Activated T-helper 17 cell treated with anti-CD3 and anti-CD28 coated beads, Interleukin-2, amount 50 U/mL, for 72 hours (primary cell): ENCODE results near the gene F8A3. TPM values are rescaled to one million over a fixed set of nuclear protein-coding genes. Genes with fewer than 3 reads are reported as not detected.
A peak's percentile ranks its signal among the peaks of the same experiment; 100 is the strongest.
"Not testable (repeated sequence)": the region's sequence is repeated elsewhere in the genome, so short reads cannot be mapped to it uniquely, and the experiment has no call there.

Source experiments
- ATAC-seq: fragments of 150-1000 bp; cut with Tn5 transposase; replicated peaks from 2 replicates; pipeline ENCODE4 v1.10.0; 2021; ENCODE audit warnings: mild to moderate bottlenecking, moderate library complexity
- H3K27ac Mint-ChIP-seq: one replicate; pipeline ENCODE4 v1.8.0; 2022; ENCODE audit warnings: mixed read lengths
- H3K27me3 Mint-ChIP-seq: one replicate; pipeline ENCODE4 v1.8.0; 2022; ENCODE audit warnings: mixed read lengths
- H3K36me3 Mint-ChIP-seq: one replicate; pipeline ENCODE4 v1.8.0; 2022; ENCODE audit warnings: low read depth, mild to moderate bottlenecking, mixed read lengths
- H3K4me1 Mint-ChIP-seq: one replicate; pipeline ENCODE4 v1.8.0; 2022; ENCODE audit warnings: mixed read lengths
- H3K4me3 Mint-ChIP-seq: one replicate; pipeline ENCODE4 v1.8.0; 2022; ENCODE audit warnings: mild to moderate bottlenecking, mixed read lengths
- H3K9me3 Mint-ChIP-seq: one replicate; pipeline ENCODE4 v1.8.0; 2022; ENCODE audit warnings: mixed read lengths
- total RNA-seq, 2 donors: library from RNA; stranded (reverse); gene quantifications; one replicate each; pipeline ENCODE4 v1.2.3, GENCODE V29; 2022

Gene F8A3
- total RNA-seq, result 10 to 100 TPM; 13.6 to 25.8 TPM

- ATAC-seq, result peak; percentile 70
- not testable (repeated sequence) for H3K36me3 Mint-ChIP-seq, H3K9me3 Mint-ChIP-seq, H3K27me3 Mint-ChIP-seq, H3K27ac Mint-ChIP-seq, H3K4me1 Mint-ChIP-seq, H3K4me3 Mint-ChIP-seq
Observed at GRCh38 chrX:155458471-155458870, at the start of gene F8A3. F8A3 (minus strand) TSS chrX:155458620; CDS start chrX:155458600, 20 bp downstream.

DNA sequence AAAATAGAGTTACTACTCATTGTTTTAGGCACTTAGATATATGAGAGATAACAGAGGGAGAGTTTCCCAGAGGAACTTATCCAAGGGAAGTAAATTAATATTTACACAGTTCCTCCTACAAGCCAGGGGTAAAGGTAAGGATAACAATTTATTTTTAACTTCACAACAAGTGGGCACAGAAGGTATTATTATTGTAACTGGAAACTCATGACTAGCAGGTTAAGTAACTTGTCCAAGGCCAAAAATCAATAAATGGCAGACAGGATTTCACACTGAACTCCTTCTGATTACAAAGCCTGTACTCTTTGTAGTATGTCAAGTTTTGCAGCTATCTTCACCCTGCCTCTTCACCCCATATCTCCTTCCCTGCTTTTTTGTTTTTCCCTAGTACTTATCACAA, 46.9 kb upstream of the F8A3 start:
- peaks cover 29% of the 10 kb centered on the region for H3K36me3 Mint-ChIP-seq
- H3K9me3 Mint-ChIP-seq, result no peaks in the 10 kb centered on the region
- ATAC-seq, result no peak
- H3K4me1 Mint-ChIP-seq, result no peaks in the 10 kb centered on the region
- H3K4me3 Mint-ChIP-seq, result no peak overlapping the region
- no peaks in the 10 kb centered on the region for H3K27me3 Mint-ChIP-seq
- no peak overlapping the region for H3K27ac Mint-ChIP-seq

DNA sequence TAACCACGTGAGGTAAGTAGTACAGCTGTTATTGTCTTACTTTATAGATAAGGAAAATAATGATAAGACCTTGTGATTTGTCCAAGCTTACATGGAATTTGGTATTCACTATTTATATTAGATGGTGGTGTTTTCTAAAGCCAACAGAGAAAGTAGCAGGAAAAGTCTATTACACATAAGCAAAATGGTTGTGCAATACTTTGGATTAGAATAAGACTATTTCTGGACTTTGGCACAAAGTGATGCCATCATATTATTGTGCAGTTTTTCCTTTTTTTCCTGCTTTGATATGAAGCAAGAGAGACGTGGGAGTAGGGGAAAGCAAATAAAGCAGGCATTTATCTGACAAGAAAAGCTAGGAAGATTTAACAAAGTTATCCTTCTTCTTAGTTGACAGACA, 36.7 kb upstream of the F8A3 start:
- not testable (repeated sequence) for H3K36me3 Mint-ChIP-seq, H3K9me3 Mint-ChIP-seq, ATAC-seq

DNA sequence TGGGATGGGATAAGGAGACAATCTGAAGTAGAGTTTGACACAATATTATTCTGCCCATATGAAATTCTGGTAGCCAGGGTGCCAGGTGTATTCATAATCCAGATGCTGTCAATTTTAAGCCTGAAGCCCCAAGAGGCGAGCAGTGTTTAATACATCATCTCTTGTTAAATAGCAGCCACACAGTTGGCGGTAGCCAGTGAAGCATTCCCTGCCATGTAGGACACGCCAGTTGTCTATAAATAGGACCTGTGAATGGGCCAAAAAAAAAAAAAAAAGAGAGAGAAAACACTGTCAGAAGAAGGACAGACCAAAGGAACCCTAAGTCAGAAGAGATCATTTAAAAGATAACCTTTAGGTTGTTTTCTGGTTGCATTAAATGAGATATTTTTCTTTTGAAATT, 33.0 kb upstream of the F8A3 start:
- H3K9me3 Mint-ChIP-seq, H3K27ac Mint-ChIP-seq, ATAC-seq, H3K4me3 Mint-ChIP-seq, H3K36me3 Mint-ChIP-seq, H3K4me1 Mint-ChIP-seq, H3K27me3 Mint-ChIP-seq: not testable (repeated sequence)

More for the DNA sequence above, 36.7 kb upstream of the F8A3 start:
- not testable (repeated sequence) for H3K4me3 Mint-ChIP-seq, H3K27ac Mint-ChIP-seq, H3K27me3 Mint-ChIP-seq, H3K4me1 Mint-ChIP-seq

GRCh38 chrX:155477136-155477535, 18.7 kb upstream of the F8A3 start:
- not testable (repeated sequence) for H3K36me3 Mint-ChIP-seq, H3K27ac Mint-ChIP-seq, H3K4me3 Mint-ChIP-seq, H3K9me3 Mint-ChIP-seq, H3K4me1 Mint-ChIP-seq, H3K27me3 Mint-ChIP-seq
- ATAC-seq, result peak; percentile 29

DNA sequence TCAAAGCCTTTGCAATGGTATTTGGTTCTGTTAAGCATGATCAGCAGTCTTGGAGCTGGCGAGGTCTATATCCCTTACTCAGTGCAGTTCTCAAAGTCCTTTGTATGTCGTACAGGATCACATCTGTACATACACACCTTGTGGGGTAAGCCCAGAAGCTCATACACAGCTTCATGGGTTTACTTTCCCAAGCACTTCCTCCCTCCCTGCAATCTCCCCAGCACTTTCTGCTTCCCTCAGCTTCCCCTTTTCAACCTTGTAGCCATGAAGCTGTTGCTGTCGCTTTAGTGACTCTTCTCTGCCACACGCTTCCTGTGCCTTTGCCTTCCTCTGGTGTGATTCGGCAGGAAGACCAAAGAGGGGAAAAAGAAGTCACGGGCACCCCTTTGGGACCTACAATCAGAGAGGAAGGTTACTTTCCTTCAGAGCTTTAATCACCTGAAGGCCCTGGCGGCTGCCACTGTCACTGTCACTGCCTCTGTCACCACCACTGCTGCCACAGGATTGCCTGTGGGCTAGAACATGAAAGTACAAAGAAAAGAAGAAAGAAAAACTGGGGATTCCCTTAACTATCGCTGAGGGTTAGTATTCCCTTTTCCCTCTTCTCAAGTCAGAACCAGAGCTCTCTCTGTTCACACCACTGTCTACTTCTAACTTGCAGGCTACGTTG, 8.0 kb upstream of the F8A3 start:
- not testable (repeated sequence) for H3K9me3 Mint-ChIP-seq, H3K27me3 Mint-ChIP-seq, H3K27ac Mint-ChIP-seq, H3K4me1 Mint-ChIP-seq, H3K36me3 Mint-ChIP-seq, H3K4me3 Mint-ChIP-seq
- ATAC-seq, result peak; percentile 90

DNA sequence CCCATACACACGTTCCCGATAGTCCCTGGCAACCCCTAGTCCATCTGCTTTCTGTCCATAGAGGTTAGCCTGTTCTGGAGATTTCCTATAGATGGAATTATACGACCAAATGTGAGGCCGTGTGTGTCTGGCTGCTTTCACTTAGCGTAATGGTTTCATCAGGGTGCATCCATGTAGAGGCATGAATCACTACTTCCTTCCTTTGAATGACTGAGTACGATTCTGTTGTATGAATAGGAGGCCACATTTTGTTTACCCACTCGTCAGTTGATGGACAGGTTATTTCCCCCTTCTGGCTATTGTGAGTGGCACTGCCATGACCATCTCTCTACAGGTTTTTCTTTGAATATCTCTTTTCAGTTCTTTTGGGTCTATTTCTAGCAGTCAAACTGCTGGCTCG, 2.1 kb upstream of the F8A3 start:
- H3K27ac Mint-ChIP-seq, H3K4me3 Mint-ChIP-seq, H3K9me3 Mint-ChIP-seq, H3K27me3 Mint-ChIP-seq, H3K4me1 Mint-ChIP-seq, H3K36me3 Mint-ChIP-seq: not testable (repeated sequence)
- ATAC-seq, result peak; percentile 70

DNA sequence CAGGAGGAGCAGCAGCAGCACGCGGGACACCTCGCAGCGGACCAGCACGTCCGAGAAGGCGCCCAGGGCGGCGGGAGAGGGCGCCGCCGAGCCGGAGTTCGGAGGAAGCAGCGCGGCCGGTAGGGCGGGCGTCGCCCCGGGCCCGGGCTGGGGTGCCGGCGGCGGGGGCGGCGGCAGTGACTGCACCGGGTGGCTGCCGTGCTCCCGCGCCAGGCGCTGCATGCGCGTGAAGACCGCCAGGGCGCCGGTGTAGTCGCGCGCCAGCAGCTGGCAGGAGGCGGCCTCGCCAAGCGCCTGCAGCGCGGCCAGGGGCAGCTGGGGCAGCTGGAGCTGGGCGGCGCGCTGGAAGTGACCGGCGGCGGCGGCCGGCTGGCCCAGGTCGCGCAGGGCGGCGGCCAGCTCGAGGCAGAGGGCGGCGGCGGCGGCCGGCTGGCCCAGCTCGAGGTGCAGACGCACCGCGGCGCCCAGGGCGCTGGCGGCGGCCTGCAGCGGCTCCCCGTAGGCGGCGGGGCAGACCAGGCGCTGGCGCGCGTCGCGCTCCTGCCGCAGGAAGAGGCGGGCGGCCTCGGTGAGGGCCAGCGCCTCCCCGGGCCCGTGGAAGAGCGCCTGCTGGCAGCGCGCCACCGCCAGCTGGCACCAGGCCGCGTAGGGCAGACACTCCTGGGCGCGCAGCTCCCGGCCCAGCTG, 516 bp downstream of the F8A3 start:
- H3K9me3 Mint-ChIP-seq, H3K4me3 Mint-ChIP-seq, H3K27ac Mint-ChIP-seq, H3K4me1 Mint-ChIP-seq, H3K27me3 Mint-ChIP-seq, H3K36me3 Mint-ChIP-seq: not testable (repeated sequence)
- peak; percentile 57 for ATAC-seq

- H3K9me3 Mint-ChIP-seq, result no peaks in the 10 kb centered on the region
- H3K36me3 Mint-ChIP-seq, result no peaks in the 10 kb centered on the region
- H3K27me3 Mint-ChIP-seq, result no peaks in the 10 kb centered on the region
- ATAC-seq, result no peak
- no peak overlapping the region for H3K4me3 Mint-ChIP-seq
- no peak overlapping the region for H3K27ac Mint-ChIP-seq
- H3K4me1 Mint-ChIP-seq, result no peaks in the 10 kb centered on the region
Observed at GRCh38 chrX:155441097-155441496, 17.3 kb downstream of the F8A3 start.

DNA sequence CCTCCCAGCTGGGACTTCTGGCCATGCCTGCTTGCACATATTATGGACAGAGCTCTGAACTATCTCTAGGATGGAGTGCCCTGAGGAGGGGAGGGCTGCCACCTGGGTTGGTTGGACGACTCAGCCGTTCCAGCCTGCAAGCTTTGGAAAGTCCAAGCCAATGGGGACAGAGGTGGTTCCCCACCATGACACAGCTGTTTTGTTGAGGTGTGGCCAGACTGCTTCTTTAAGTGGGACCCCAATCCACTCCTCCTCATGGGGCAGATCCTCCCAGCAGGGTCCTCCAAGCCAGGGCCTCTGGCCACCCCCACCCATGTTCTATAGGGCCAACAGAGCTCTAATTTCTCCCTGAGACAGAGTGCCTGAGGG, 22.7 kb downstream of the F8A3 start:
- H3K36me3 Mint-ChIP-seq, result no peaks in the 10 kb centered on the region

DNA sequence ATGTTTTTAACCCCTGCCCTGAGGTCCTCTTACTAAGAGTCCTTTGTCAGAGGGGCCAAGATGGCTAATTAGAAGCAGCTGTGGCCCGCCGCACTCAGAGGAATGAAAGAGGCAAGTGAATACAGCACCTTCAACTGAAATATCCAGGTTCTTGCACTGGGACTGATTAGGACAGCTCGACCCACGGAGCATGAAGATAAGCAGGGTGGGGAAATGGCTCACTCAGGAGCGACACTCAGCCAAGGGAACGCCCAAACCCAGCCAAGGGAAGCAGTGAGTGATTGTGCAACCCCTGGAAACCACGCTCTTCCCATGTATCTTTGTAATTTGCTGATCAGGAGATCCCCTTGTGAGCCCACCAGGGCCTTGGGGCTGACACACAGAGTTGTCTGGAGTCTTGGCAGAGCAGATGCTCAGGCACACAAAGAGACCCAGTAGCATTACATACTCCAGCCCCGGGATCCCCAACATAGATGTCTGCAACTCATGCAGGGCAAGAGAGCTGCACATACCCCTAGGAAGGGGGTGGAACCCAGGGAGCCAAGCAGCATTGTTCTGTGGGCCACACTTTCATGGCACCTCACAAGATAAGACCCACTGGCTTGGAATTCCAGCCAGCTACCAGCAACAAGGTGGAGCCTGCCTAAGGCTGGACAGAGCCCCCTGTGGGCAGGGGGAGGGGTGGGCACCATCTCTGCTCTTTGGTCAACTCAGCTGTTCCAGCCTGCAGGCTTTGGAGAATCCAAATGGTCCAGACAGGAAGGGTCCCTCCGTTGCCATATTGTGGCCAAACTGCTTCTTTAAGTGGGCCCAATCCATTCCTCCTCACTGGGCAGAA, 23.3 kb downstream of the F8A3 start:
- no peaks in the 10 kb centered on the region for H3K9me3 Mint-ChIP-seq
- no peaks in the 10 kb centered on the region for H3K4me1 Mint-ChIP-seq
- no peaks in the 10 kb centered on the region for H3K27me3 Mint-ChIP-seq
- no peaks in the 10 kb centered on the region for H3K36me3 Mint-ChIP-seq
- ATAC-seq, result no peak
- no peak overlapping the region for H3K27ac Mint-ChIP-seq
- no peak overlapping the region for H3K4me3 Mint-ChIP-seq

More for the DNA sequence above, 22.7 kb downstream of the F8A3 start:
- ATAC-seq, result no peak
- Mint-ChIP-seq H3K4me1 (no peaks in the 10 kb centered on the region), H3K27me3 (no peaks in the 10 kb centered on the region), H3K4me3 (no peak overlapping the region), H3K27ac (no peak overlapping the region), H3K9me3 (no peaks in the 10 kb centered on the region)

- Mint-ChIP-seq H3K36me3 (no peaks in the 10 kb centered on the region), H3K27me3 (no peaks in the 10 kb centered on the region), H3K9me3 (no peaks in the 10 kb centered on the region), H3K27ac (no peak overlapping the region), H3K4me3 (no peak overlapping the region), H3K4me1 (no peaks in the 10 kb centered on the region)
- ATAC-seq, result peak; percentile 94
Observed at GRCh38 chrX:155417769-155418168, 40.7 kb downstream of the F8A3 start.
